Activated naive CD8-positive, alpha-beta T cell treated with anti-CD3 and anti-CD28 coated beads, Interleukin-2, amount 10 ng/mL, durations not matched to agents 7 days and 5 days (primary cell): ENCODE data around the gene NUTF2. TPM values are rescaled to one million over a fixed set of nuclear protein-coding genes. Genes with fewer than 3 reads are reported as not detected.
"Not testable (repeated sequence)": the region's sequence is repeated elsewhere in the genome, so short reads cannot be mapped to it uniquely, and the experiment has no call there.

Experiments used
- ATAC-seq: fragments of 150-1000 bp; cut with Tn5 transposase; one replicate; pipeline ENCODE4 v1.10.0; 2021; ENCODE audit warnings: low read depth, moderate library complexity
- POLR2A ChIA-PET: fragments of 350-600 bp; sonication (Branson Sonifier 250); formaldehyde crosslinking; loops from one replicate; lab custom pipeline; 2021; ENCODE audit warnings: antibody characterized with exemption; lab: Charles Lee
- DNase-seq: peaks from one replicate; pipeline ENCODE4 v3.0.0; 2021
- H3K27ac Mint-ChIP-seq: one replicate; pipeline ENCODE4 v1.8.0; 2022; ENCODE audit warnings: mild to moderate bottlenecking, mixed read lengths
- H3K27me3 Mint-ChIP-seq: one replicate; pipeline ENCODE4 v1.8.0; 2022; ENCODE audit warnings: mild to moderate bottlenecking, moderate library complexity, mixed read lengths
- H3K36me3 Mint-ChIP-seq: one replicate; pipeline ENCODE4 v1.8.0; 2021; ENCODE audit warnings: mild to moderate bottlenecking, mixed read lengths
- H3K4me1 Mint-ChIP-seq: one replicate; pipeline ENCODE4 v1.8.0; 2021; ENCODE audit warnings: mixed read lengths
- H3K4me3 Mint-ChIP-seq: one replicate; pipeline ENCODE4 v1.8.0; 2022; ENCODE audit warnings: mild to moderate bottlenecking, moderate library complexity, mixed read lengths
- H3K9me3 Mint-ChIP-seq: one replicate; pipeline ENCODE4 v1.8.0; 2021; ENCODE audit warnings: mixed read lengths
- total RNA-seq, 2 experiments: library from RNA; stranded (reverse); gene quantifications; one replicate each; pipeline ENCODE4 v1.2.3, GENCODE V29; 2021

NUTF2 gene
- total RNA-seq, 2 experiments from 2014 or later, result 88.4 TPM

- no peak overlapping the region for H3K4me3 Mint-ChIP-seq
- H3K4me1 Mint-ChIP-seq, result peaks cover 13% of the 10 kb centered on the region
- no peak for ATAC-seq
- POLR2A ChIA-PET, result no interaction called here
- no peaks in the 10 kb centered on the region for H3K9me3 Mint-ChIP-seq
- DNase-seq, result no peak
- H3K27ac Mint-ChIP-seq, result peak overlapping the region; percentile 12
- H3K27me3 Mint-ChIP-seq, result no peaks in the 10 kb centered on the region
- H3K36me3 Mint-ChIP-seq, result peaks cover 3% of the 10 kb centered on the region
Observed at GRCh38 chr16:67860589-67861398, 14.1 kb downstream of the NUTF2 start.

GRCh38 chr16:67861877-67862276 is 15.1 kb downstream of the NUTF2 start:
- ATAC-seq (no peak), DNase-seq (no peak)
- POLR2A ChIA-PET, result no interaction called here
- no peaks in the 10 kb centered on the region for H3K9me3 Mint-ChIP-seq
- no peak overlapping the region for H3K4me3 Mint-ChIP-seq
- no peaks in the 10 kb centered on the region for H3K27me3 Mint-ChIP-seq
- peaks cover 3% of the 10 kb centered on the region for H3K36me3 Mint-ChIP-seq
- H3K4me1 Mint-ChIP-seq, result peaks cover 13% of the 10 kb centered on the region
- peak overlapping the region; percentile 26 for H3K27ac Mint-ChIP-seq

GRCh38 chr16:67862623-67863583 is 16.2 kb downstream of the NUTF2 start:
- POLR2A ChIA-PET, result interaction anchor here (1.3 kb wide), 1 partner anchor 20 kb away, joined by 6 read pairs; no protein-coding TSS in a partner anchor
- Mint-ChIP-seq H3K9me3 (no peaks in the 10 kb centered on the region), H3K27ac (no peak overlapping the region), H3K4me1 (peaks cover 8% of the 10 kb centered on the region), H3K36me3 (peaks cover 3% of the 10 kb centered on the region), H3K4me3 (no peak overlapping the region), H3K27me3 (no peaks in the 10 kb centered on the region)
- no peak for ATAC-seq
- DNase-seq, result no peak

- H3K4me1 Mint-ChIP-seq, DNase-seq, ATAC-seq, H3K27ac Mint-ChIP-seq, H3K9me3 Mint-ChIP-seq, H3K27me3 Mint-ChIP-seq, H3K36me3 Mint-ChIP-seq, H3K4me3 Mint-ChIP-seq: not testable (repeated sequence)
- POLR2A ChIA-PET, result interaction anchor here (1.3 kb wide), 1 partner anchor 21 kb away, joined by 6 read pairs; no protein-coding TSS in a partner anchor
Observed at GRCh38 chr16:67864044-67864443, 17.3 kb downstream of the NUTF2 start.

- POLR2A ChIA-PET, result no interaction called here
- DNase-seq (no peak), ATAC-seq (no peak)
- H3K36me3 Mint-ChIP-seq, result no peaks in the 10 kb centered on the region
- no peak overlapping the region for H3K27ac Mint-ChIP-seq
- H3K27me3 Mint-ChIP-seq, result no peaks in the 10 kb centered on the region
- no peak overlapping the region for H3K4me3 Mint-ChIP-seq
- peaks cover 6% of the 10 kb centered on the region for H3K4me1 Mint-ChIP-seq
- H3K9me3 Mint-ChIP-seq, result no peaks in the 10 kb centered on the region
Observed at GRCh38 chr16:67864594-67864993, 17.9 kb downstream of the NUTF2 start.

- ATAC-seq, result peak; percentile 54
- H3K9me3 Mint-ChIP-seq, result no peaks in the 10 kb centered on the region
- H3K27ac Mint-ChIP-seq, result no peak overlapping the region
- no peaks in the 10 kb centered on the region for H3K36me3 Mint-ChIP-seq
- no peak overlapping the region for H3K4me3 Mint-ChIP-seq
- DNase-seq, result no peak
- POLR2A ChIA-PET, result interaction anchor here (0.7 kb wide), 3 partner anchors 20 to 669 kb away, joined by 3 to 5 read pairs (median 4); no protein-coding TSS in a partner anchor
- no peaks in the 10 kb centered on the region for H3K27me3 Mint-ChIP-seq
- peaks cover 6% of the 10 kb centered on the region for H3K4me1 Mint-ChIP-seq
Observed at GRCh38 chr16:67865318-67865717, 18.6 kb downstream of the NUTF2 start.

- Mint-ChIP-seq H3K9me3 (no peaks in the 10 kb centered on the region), H3K4me1 (peaks cover 1% of the 10 kb centered on the region), H3K27me3 (no peaks in the 10 kb centered on the region), H3K4me3 (no peak overlapping the region), H3K36me3 (peaks cover 2% of the 10 kb centered on the region), H3K27ac (no peak overlapping the region)
- ATAC-seq, result no peak
- DNase-seq, result no peak
- POLR2A ChIA-PET, result no interaction called here
Observed at GRCh38 chr16:67868290-67868689, 21.6 kb downstream of the NUTF2 start.

- POLR2A ChIA-PET, result interaction anchor here (0.6 to 1.1 kb wide), 2 partner anchors 17 to 86 kb away, joined by 3 read pairs; no protein-coding TSS in a partner anchor
- ATAC-seq (no peak), DNase-seq (no peak)
- H3K9me3 Mint-ChIP-seq, result no peaks in the 10 kb centered on the region
- H3K27me3 Mint-ChIP-seq, result no peaks in the 10 kb centered on the region
- peaks cover 2% of the 10 kb centered on the region for H3K36me3 Mint-ChIP-seq
- H3K27ac Mint-ChIP-seq, result no peak overlapping the region
- peaks cover 12% of the 10 kb centered on the region for H3K4me1 Mint-ChIP-seq
- H3K4me3 Mint-ChIP-seq, result no peak overlapping the region
Observed at GRCh38 chr16:67869653-67870052, 22.9 kb downstream of the NUTF2 start.

GRCh38 chr16:67871256-67871655 is 24.5 kb downstream of the NUTF2 start:
- H3K36me3 Mint-ChIP-seq, result peaks cover 4% of the 10 kb centered on the region
- H3K4me3 Mint-ChIP-seq, result no peak overlapping the region
- POLR2A ChIA-PET, result interaction anchor here (0.7 to 3.2 kb wide), 3 partner anchors 28 to 205 kb away, joined by 3 to 14 read pairs (median 3); partner anchors contain the start of genes C16orf86, ENKD1 and PSMB10
- H3K4me1 Mint-ChIP-seq, result peaks cover 24% of the 10 kb centered on the region
- no peak overlapping the region for H3K27ac Mint-ChIP-seq
- ATAC-seq (no peak), DNase-seq (no peak)
- H3K9me3 Mint-ChIP-seq, result no peaks in the 10 kb centered on the region
- H3K27me3 Mint-ChIP-seq, result no peaks in the 10 kb centered on the region

- H3K4me1 Mint-ChIP-seq, result peaks cover 24% of the 10 kb centered on the region
- DNase-seq (no peak), ATAC-seq (no peak)
- no peaks in the 10 kb centered on the region for H3K27me3 Mint-ChIP-seq
- peak overlapping the region; percentile 89 for H3K4me3 Mint-ChIP-seq
- POLR2A ChIA-PET, result interaction anchor here (1.0 to 3.2 kb wide), 2 partner anchors 29 to 64 kb away, joined by 3 to 14 read pairs; partner anchors contain the start of gene PSMB10
- no peaks in the 10 kb centered on the region for H3K9me3 Mint-ChIP-seq
- peak overlapping the region; percentile 92 for H3K27ac Mint-ChIP-seq
- peaks cover 4% of the 10 kb centered on the region for H3K36me3 Mint-ChIP-seq
Observed at GRCh38 chr16:67872131-67872630, 25.4 kb downstream of the NUTF2 start.

- H3K4me1 Mint-ChIP-seq, result peaks cover 24% of the 10 kb centered on the region
- DNase-seq (peak; percentile 96), ATAC-seq (peak; percentile 87)
- H3K9me3 Mint-ChIP-seq, result no peaks in the 10 kb centered on the region
- peak within 1 kb of the TSS; percentile 92 for H3K27ac Mint-ChIP-seq
- no peaks in the 10 kb centered on the region for H3K27me3 Mint-ChIP-seq
- H3K36me3 Mint-ChIP-seq, result peaks cover 7% of the 10 kb centered on the region
- POLR2A ChIA-PET, result interaction anchor here (0.8 to 3.2 kb wide), 6 partner anchors 13 to 200 kb away, joined by 3 to 14 read pairs (median 4); partner anchors contain the start of genes CENPT and PSMB10
- peak within 1 kb of the TSS; percentile 89 for H3K4me3 Mint-ChIP-seq
Observed at GRCh38 chr16:67872631-67873434, 26.1 kb downstream of the NUTF2 start, which contains the start of gene EDC4. EDC4 (plus strand) TSS chr16:67873052; CDS start chr16:67873262, 210 bp downstream.
